ENCODE results near the gene ANKRD11. TPM values are rescaled to one million over a fixed set of nuclear protein-coding genes. Genes with fewer than 3 reads are reported as not detected.

ANKRD11 gene
- total and polyA plus RNA-seq, 2 donors (not counting 3 experiments of a cell fraction or from before 2014, with no cell fraction given): 55.8 to 191 TPM

DNA sequence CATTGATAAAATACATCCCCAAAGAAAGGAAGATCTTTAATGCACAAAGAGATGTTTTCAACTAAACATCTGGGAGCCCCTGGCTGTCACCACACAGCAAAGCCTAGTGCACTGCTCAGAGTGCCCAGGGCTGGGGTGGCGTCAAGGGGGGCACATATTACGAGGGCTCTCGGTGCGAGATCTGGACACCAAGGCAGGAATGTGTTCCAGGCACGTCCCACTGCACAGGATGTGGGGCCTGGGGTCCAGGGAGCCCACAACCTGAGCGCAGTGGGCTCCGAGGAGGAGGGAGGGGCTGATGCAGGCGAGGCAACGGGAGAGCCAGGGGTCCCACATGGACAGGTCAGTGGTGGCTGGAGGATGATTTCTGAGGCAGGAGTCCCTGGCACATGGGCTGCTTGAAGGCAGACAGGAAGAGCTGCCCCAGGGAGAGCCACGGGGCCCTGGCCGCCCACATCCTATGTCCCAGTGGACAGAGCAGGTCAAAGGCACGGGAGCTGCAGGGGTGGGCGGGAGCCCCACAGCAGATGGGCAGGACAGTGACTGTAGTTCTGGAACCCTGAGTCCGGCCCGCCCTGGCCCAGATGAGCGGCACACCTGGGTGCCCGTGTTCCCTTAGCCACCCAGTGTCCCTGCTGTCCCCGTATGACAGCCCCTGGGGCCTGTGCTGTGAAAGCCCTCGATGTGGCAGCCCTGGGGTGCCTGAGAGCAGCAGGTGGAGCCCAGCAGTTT, 216.5 kb downstream of the ANKRD11 start:
- Histone ChIP-seq H3K9me1 (replicated peaks; ENCODE audit: control insufficient read depth, extremely low read depth, insufficient read depth, low read length) (no peaks in the 10 kb centered on the region), H3K27ac (ENCODE audit: insufficient read depth, low read depth, low read length) (no peak overlapping the region), H3K27me3 (ENCODE audit: control insufficient read depth in 2 of 2, insufficient read depth in 2 of 2, low read length in 2 of 2) (no peaks in the 10 kb centered on the region), H3K36me3 (ENCODE audit: control insufficient read depth in 2 of 2, extremely low read depth in 1 of 2, insufficient read depth in 2 of 2, low read length in 2 of 2) (peaks cover 9 to 42% of the 10 kb centered on the region in 2 experiments), H4K20me1 (replicated peaks; ENCODE audit: control insufficient read depth, extremely low read depth, insufficient read depth, low read length) (no peaks in the 10 kb centered on the region), H2AFZ (ENCODE audit: low read depth, low read length) (no peak overlapping the region), H3K9ac (replicated peaks; ENCODE audit: extremely low read depth, insufficient read depth, low read length) (no peak overlapping the region), H3K4me3 (replicated peaks in 1 of 3; ENCODE audit: insufficient read depth in 1 of 3, low read depth in 1 of 3, low read length in 3 of 3) (no peak overlapping the region), H3K4me2 (ENCODE audit: insufficient read depth, low read length) (no peak overlapping the region), H3K9me3 (replicated peaks; ENCODE audit: control insufficient read depth, insufficient read depth, low read length) (no peaks in the 10 kb centered on the region), H3K4me1 (ENCODE audit: control insufficient read depth, extremely low read depth, insufficient read depth, low read length) (no peaks in the 10 kb centered on the region), H3K79me2 (ENCODE audit: control insufficient read depth, insufficient read depth, low read length) (peaks cover 14% of the 10 kb centered on the region)
- no TSS peak for BruUV-seq (replicated peaks)
- FAIRE-seq (no peak), DNase-seq (ENCODE audit: low read depth, low spot score) (no peak)
- intact Hi-C loops (cut with micrococcal nuclease) (no loop called here), dilution Hi-C loops (cut with MboI; ENCODE audit: extremely low pct_ligation_motif_present, low sequenced_read_pairs) (no loop called here)
- CTCF ChIA-PET: no interaction called here
- POLR2A ChIA-PET: no interaction called here
- TF ChIP-seq, protein P1, sequence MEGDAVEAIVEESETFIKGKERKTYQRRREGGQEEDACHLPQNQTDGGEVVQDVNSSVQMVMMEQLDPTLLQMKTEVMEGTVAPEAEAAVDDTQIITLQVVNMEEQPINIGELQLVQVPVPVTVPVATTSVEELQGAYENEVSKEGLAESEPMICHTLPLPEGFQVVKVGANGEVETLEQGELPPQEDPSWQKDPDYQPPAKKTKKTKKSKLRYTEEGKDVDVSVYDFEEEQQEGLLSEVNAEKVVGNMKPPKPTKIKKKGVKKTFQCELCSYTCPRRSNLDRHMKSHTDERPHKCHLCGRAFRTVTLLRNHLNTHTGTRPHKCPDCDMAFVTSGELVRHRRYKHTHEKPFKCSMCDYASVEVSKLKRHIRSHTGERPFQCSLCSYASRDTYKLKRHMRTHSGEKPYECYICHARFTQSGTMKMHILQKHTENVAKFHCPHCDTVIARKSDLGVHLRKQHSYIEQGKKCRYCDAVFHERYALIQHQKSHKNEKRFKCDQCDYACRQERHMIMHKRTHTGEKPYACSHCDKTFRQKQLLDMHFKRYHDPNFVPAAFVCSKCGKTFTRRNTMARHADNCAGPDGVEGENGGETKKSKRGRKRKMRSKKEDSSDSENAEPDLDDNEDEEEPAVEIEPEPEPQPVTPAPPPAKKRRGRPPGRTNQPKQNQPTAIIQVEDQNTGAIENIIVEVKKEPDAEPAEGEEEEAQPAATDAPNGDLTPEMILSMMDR (IDR thresholded peaks at IDR 0.05; ENCODE audit: extremely low read depth in 1 of 2, insufficient read depth in 1 of 2, low read depth in 1 of 2, low read length in 2 of 2): no peak
- TF ChIP-seq, protein P2, sequence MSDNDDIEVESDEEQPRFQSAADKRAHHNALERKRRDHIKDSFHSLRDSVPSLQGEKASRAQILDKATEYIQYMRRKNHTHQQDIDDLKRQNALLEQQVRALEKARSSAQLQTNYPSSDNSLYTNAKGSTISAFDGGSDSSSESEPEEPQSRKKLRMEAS (IDR thresholded peaks at IDR 0.05; ENCODE audit: insufficient read depth, insufficient read length): no peak
- no peak for TF ChIP-seq EZH2 (IDR thresholded peaks at IDR 0.05; ENCODE audit: borderline replicate concordance, low read depth, low read length, severe bottlenecking)
- no peak for TF ChIP-seq FOS (IDR thresholded peaks at IDR 0.05; ENCODE audit: borderline replicate concordance, insufficient read depth, low read length)
